Measurements from ENCODE around the gene SLC39A11. TPM values are rescaled to one million over a fixed set of nuclear protein-coding genes. Genes with fewer than 3 reads are reported as not detected.

SLC39A11 gene, protein sequence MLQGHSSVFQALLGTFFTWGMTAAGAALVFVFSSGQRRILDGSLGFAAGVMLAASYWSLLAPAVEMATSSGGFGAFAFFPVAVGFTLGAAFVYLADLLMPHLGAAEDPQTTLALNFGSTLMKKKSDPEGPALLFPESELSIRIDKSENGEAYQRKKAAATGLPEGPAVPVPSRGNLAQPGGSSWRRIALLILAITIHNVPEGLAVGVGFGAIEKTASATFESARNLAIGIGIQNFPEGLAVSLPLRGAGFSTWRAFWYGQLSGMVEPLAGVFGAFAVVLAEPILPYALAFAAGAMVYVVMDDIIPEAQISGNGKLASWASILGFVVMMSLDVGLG
- 10 to 100 TPM; 18.1 to 20.1 TPM for total RNA-seq
- 8.6 TPM for polyA plus RNA-seq (2013, experiment 1 of 2)
- 9.0 TPM for polyA plus RNA-seq (2013, experiment 2 of 2)
- long read RNA-seq, experiment 1, partial matches to known transcripts = 0 of 4 reads
- long read RNA-seq, experiment 1, other reads (novel, unspliced or antisense) = 3 of 4 reads
- long read RNA-seq, experiment 2, transcript SLC39A11-201 (10 exons, 2,737 nt) = minor isoform, 5 of 19 reads
- long read RNA-seq, experiment 2, transcript SLC39A11-202 (10 exons, 2,752 nt) = major isoform, 7 of 19 reads
- long read RNA-seq, experiment 2, partial matches to known transcripts = 0 of 19 reads
- long read RNA-seq, experiment 2, other reads (novel, unspliced or antisense) = 7 of 19 reads
- long read RNA-seq, experiment 3, transcript SLC39A11-201 (10 exons, 2,737 nt) = major isoform, 22 of 35 reads
- long read RNA-seq, experiment 3, partial matches to known transcripts = 2 of 35 reads
- long read RNA-seq, experiment 3, other reads (novel, unspliced or antisense) = 8 of 35 reads
- long read RNA-seq, experiment 4, partial matches to known transcripts = 0 of 4 reads
- long read RNA-seq, experiment 4, other reads (novel, unspliced or antisense) = 1 of 4 reads

- peak within 1 kb of the TSS; percentile 34 for H3K9ac ChIP-seq (ENCODE audit: extremely low read depth, low read length, poor library complexity, severe bottlenecking)
- Mint-ChIP-seq H3K27me3 (ENCODE audit: insufficient read depth) (peaks cover 52% of the 10 kb centered on the region), H3K9me3 (no peaks in the 10 kb centered on the region)
These were observed at the start of gene SLC39A11 for GRCh38 chr17:73092523-73093135. SLC39A11 (minus strand) TSS chr17:73092688; CDS start chr17:73088764, 3,924 bp downstream.

DNA sequence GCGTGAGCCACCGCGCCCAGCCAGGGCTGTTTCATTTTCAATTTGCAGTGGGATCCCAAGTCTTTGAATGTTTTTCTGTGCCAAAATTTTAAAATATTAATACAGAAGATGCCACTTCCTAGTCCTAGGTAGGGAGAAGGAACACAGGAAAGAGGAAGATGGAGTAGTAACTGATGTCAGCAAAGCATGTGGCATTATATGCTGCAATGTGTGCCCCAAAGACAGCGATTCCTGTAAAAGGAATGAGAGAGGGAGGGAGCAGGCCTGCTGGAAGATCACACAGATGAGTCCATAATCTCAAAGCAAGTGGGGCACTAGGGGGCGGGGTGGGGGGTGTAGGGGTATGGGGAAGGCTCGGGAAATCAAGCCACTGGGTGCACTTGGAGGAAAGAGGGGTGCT is 48.9 kb upstream of the SLC39A11 start:
- H3K4me3 Mint-ChIP-seq = no peak overlapping the region

More at GRCh38 chr17:73092523-73093135, at the start of gene SLC39A11:
- 19 to 20% methylated on average over 14 to 23 of the region's 23 CpGs for WGBS, 2 experiments (ENCODE audit: insufficient coverage in 1 of 2, insufficient read length in 1 of 2)
- no peaks in the 10 kb centered on the region for H3K9me3 ChIP-seq (ENCODE audit: control insufficient read depth, low read length)
- Mint-ChIP-seq H3K4me1 (peaks cover 8% of the 10 kb centered on the region), H3K4me3 (peak within 1 kb of the TSS; percentile 89), H3K27ac (peak within 1 kb of the TSS; percentile 91), H3K36me3 (ENCODE audit: low read depth) (no peaks in the 10 kb centered on the region)
- DNase-seq = peak; percentile 99
- H3K4me3 ChIP-seq (ENCODE audit: low read length) = peak within 1 kb of the TSS; percentile 87
- TF ChIP-seq CTCF (conservative IDR thresholded peaks at IDR 0.05) = no peak
- no peaks in the 10 kb centered on the region for H3K36me3 ChIP-seq (ENCODE audit: control insufficient read depth, insufficient read depth, low read length)
- no peaks in the 10 kb centered on the region for H3K4me1 ChIP-seq (ENCODE audit: control insufficient read depth, insufficient read depth, low read length)
- peaks cover 13% of the 10 kb centered on the region for H3K27me3 ChIP-seq (ENCODE audit: control insufficient read depth, insufficient read depth, low read length, poor library complexity, severe bottlenecking)
- H3K27ac ChIP-seq (ENCODE audit: low read depth, low read length) = no peak within 1 kb of the TSS

More for the DNA sequence above, 48.9 kb upstream of the SLC39A11 start:
- no peak overlapping the region for H3K9ac ChIP-seq (ENCODE audit: extremely low read depth, low read length, poor library complexity, severe bottlenecking)
- peaks cover 36% of the 10 kb centered on the region for H3K27me3 ChIP-seq (ENCODE audit: control insufficient read depth, insufficient read depth, low read length, poor library complexity, severe bottlenecking)
- WGBS, 2 experiments (ENCODE audit: insufficient coverage in 1 of 2, insufficient read length in 1 of 2) = 94 to 100% methylated on average over 3 to 6 of the region's 6 CpGs
- no peaks in the 10 kb centered on the region for H3K36me3 ChIP-seq (ENCODE audit: control insufficient read depth, insufficient read depth, low read length)
- H3K36me3 Mint-ChIP-seq (ENCODE audit: low read depth) = peaks cover 2% of the 10 kb centered on the region
- no peak overlapping the region for H3K27ac ChIP-seq (ENCODE audit: low read depth, low read length)
- H3K9me3 Mint-ChIP-seq = peaks cover 23% of the 10 kb centered on the region
- H3K27ac Mint-ChIP-seq = no peak overlapping the region
- H3K9me3 ChIP-seq (ENCODE audit: control insufficient read depth, low read length) = peaks cover 16% of the 10 kb centered on the region
- no peak for TF ChIP-seq CTCF (conservative IDR thresholded peaks at IDR 0.05)
- H3K4me3 ChIP-seq (ENCODE audit: low read length) = no peak overlapping the region
- peaks cover 90% of the 10 kb centered on the region for H3K27me3 Mint-ChIP-seq (ENCODE audit: insufficient read depth)
- DNase-seq = no peak
- H3K4me1 ChIP-seq (ENCODE audit: control insufficient read depth, insufficient read depth, low read length) = peaks cover 6% of the 10 kb centered on the region
- peaks cover 8% of the 10 kb centered on the region for H3K4me1 Mint-ChIP-seq
